ENCODE data around the gene WDPCP. TPM values are rescaled to one million over a fixed set of nuclear protein-coding genes. Genes with fewer than 3 reads are reported as not detected.

Gene WDPCP
- total and polyA plus RNA-seq, 4 donors = 1.1 to 7.6 (median 2.7) TPM

- H3K27ac ChIP-seq (ENCODE audit: low read depth in 1 of 2, low read length in 2 of 2) = no peak overlapping the region
- no peak overlapping the region for H3K4me3 ChIP-seq (ENCODE audit: low read depth in 1 of 3, low read length in 3 of 3)
- 99% methylated on average over 5 of the region's 5 CpGs for WGBS
- peaks cover 0 to 3% (median 2%) of the 10 kb centered on the region in 4 donors for H3K36me3 ChIP-seq (ENCODE audit: control insufficient read depth in 4 of 4, insufficient read depth in 3 of 4, low read depth in 1 of 4, low read length in 3 of 4)
- TF ChIP-seq GABPA (IDR thresholded peaks at IDR 0.05 in 1 of 2, conservative IDR thresholded peaks at IDR 0.05 in 1 of 2) = no peak
- no peak for TF ChIP-seq HNF4A (conservative IDR thresholded peaks at IDR 0.05)
- TF ChIP-seq ZBTB33 (IDR thresholded peaks at IDR 0.05) = no peak
- TF ChIP-seq NR2F2 (IDR thresholded peaks at IDR 0.05) = no peak
- TF ChIP-seq FOXA2 (IDR thresholded peaks at IDR 0.05) = no peak
- no peak for TF ChIP-seq FOXA1 (IDR thresholded peaks at IDR 0.05)
- no peak for TF ChIP-seq RXRA (IDR thresholded peaks at IDR 0.05)
- no peak for TF ChIP-seq EGR1 (IDR thresholded peaks at IDR 0.05; ENCODE audit: low read depth in 2 of 2)
- no peak overlapping the region for H3K9ac ChIP-seq (ENCODE audit: low read depth in 1 of 2, low read length in 2 of 2)
- H3K4me1 ChIP-seq (ENCODE audit: control insufficient read depth in 4 of 4, insufficient read depth in 4 of 4, low read length in 3 of 4) = no peaks in the 10 kb centered on the region
- DNase-seq (ENCODE audit: low spot score) = no peak
- H3K27me3 ChIP-seq (ENCODE audit: control insufficient read depth in 4 of 4, insufficient read depth in 4 of 4, low read length in 3 of 4) = no peaks in the 10 kb centered on the region
- H3K9me3 ChIP-seq (ENCODE audit: control insufficient read depth in 4 of 4, low read length in 3 of 4) = no peaks in the 10 kb centered on the region
Measured at GRCh38 chr2:63408530-63408929, 179.7 kb downstream of the WDPCP start.

GRCh38 chr2:63406641-63407040 lies 181.6 kb downstream of the WDPCP start:
- Histone ChIP-seq H3K36me3 (ENCODE audit: control insufficient read depth in 4 of 4, insufficient read depth in 3 of 4, low read depth in 1 of 4, low read length in 3 of 4) (peaks cover 0 to 3% (median 2%) of the 10 kb centered on the region in 4 donors), H3K9ac (ENCODE audit: low read depth in 1 of 2, low read length in 2 of 2) (no peak overlapping the region), H3K4me1 (ENCODE audit: control insufficient read depth in 4 of 4, insufficient read depth in 4 of 4, low read length in 3 of 4) (no peaks in the 10 kb centered on the region), H3K27me3 (ENCODE audit: control insufficient read depth in 4 of 4, insufficient read depth in 4 of 4, low read length in 3 of 4) (no peaks in the 10 kb centered on the region), H3K4me3 (ENCODE audit: low read depth in 1 of 3, low read length in 3 of 3) (no peak overlapping the region), H3K9me3 (ENCODE audit: control insufficient read depth in 4 of 4, low read length in 3 of 4) (peaks cover 0 to 2% (median 0%) of the 10 kb centered on the region in 4 donors), H3K27ac (ENCODE audit: low read depth in 1 of 2, low read length in 2 of 2) (no peak overlapping the region)
- DNase-seq (ENCODE audit: low spot score) = no peak
- WGBS = 83% methylated on average over 1 of the region's 1 CpG
- TF ChIP-seq, protein P1, sequence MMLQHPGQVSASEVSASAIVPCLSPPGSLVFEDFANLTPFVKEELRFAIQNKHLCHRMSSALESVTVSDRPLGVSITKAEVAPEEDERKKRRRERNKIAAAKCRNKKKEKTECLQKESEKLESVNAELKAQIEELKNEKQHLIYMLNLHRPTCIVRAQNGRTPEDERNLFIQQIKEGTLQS (IDR thresholded peaks at IDR 0.05) = no peak
- TF ChIP-seq RAD21 (IDR thresholded peaks at IDR 0.05) (no peak), ZBTB33 (IDR thresholded peaks at IDR 0.05) (no peak), EGR1 (IDR thresholded peaks at IDR 0.05; ENCODE audit: low read depth in 2 of 2) (no peak), HNF4G (IDR thresholded peaks at IDR 0.05) (no peak), RXRA (IDR thresholded peaks at IDR 0.05) (no peak), REST (IDR thresholded peaks at IDR 0.05) (no peak), CTCF (IDR thresholded peaks at IDR 0.05; ENCODE audit: low read depth, low read length, missing input control) (no peak), TAF1 (conservative IDR thresholded peaks at IDR 0.05) (no peak)
- TF ChIP-seq, protein P2, sequence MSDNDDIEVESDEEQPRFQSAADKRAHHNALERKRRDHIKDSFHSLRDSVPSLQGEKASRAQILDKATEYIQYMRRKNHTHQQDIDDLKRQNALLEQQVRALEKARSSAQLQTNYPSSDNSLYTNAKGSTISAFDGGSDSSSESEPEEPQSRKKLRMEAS (IDR thresholded peaks at IDR 0.05) = no peak
